ENCODE results near the gene RANBP1.

Gene RANBP1

GRCh38 chr22:20175597-20175900 is 59.6 kb downstream of the RANBP1 start:
- no peak for DNase-seq

GRCh38 chr22:20176421-20177085 is 60.6 kb downstream of the RANBP1 start:
- no peak for DNase-seq
